ENCODE results near the gene MMP24OS.
"Not testable (repeated sequence)": the region's sequence is repeated elsewhere in the genome, so short reads cannot be mapped to it uniquely, and the experiment has no call there.

The MMP24OS gene

DNA sequence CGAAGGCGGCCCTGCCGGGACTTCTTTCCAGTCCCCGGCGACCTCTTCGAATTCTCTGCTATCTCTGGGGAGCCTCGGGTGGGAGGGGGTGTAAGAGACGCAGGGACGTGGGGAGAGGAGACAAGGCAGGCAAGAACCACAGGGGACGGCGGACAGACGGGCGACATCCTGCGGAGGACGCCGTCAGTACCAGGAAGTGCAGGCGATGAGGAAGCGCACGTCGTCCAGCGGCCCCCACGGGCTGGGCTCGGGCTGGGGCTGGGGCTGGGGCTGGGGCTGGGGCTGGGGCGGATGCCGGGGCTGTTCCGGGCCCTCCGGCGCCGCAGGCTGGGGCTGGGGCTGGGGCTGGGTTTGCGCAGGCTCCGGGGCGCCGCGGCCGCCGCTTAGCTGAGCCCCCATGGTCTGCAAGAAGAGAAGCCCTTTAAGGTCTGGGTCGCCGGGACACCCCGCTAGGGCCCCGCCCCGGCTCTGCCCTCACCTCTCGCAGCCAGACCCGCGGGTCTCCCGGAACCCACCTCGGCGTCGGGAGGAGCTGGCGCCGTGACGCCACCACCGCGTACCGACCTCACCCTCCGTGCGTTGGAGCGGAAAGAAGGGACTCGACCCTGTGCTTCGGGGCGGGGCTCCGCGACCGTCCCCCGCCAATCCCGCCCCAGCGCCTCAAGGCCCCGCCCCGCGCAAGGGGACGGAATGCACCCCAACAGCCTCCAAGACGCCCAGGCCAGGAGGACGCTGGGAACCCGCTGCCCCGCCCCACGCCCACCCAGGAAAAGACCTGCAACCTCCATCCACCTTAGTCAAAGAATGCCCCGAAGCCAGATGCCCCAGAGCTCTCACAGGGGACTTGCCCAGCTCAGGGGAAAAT lies at the start of gene MMP24OS:
Gene MMP24OS, minus strand, starts transcription at position 592 of the 865 bp plus-strand sequence. Its CDS starts 193 bp downstream, at position 399.
- peak; percentile 24 for DNase-seq

DNA sequence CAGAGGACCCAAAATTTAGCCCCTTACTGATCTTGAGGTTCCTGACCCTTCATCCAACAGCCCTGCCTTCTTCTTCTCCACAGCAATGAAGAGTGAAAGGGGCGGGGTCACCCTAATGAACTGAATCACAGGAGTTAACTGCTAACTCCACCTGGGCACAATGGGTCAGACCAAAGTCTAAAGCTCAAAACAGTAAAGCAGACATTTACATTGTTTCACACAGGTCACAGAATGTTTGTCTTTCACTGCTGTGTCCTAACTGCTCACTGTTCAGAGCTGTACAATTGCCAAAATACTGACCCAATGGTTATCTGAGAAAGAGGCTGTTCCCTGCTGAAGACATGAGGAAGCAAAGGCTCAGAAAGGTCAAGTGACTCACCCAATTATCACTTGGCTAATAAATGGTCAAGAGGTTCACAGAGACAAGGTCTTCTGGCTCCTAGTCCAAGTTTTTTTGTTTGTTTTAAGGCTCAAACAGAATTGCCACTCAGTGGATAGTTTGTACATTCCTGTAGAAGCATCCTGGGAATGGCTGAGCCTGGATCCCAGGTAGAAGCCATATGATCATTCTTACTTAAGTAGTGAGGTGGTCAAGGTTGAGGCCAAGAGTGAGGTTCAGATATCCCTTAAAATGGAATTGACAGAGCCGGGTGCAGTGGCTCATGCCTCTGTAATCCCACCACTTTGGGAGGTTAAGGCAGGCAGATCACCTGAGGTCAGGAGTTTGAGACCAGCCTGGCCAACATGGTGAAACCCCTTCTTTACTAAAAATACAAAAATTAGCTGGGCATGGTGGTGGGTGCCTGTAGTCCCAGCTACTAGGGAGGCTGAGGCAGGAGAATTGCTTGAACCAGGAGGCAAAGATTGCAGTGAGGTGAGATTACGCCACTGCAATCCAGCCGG lies 49.4 kb upstream of the MMP24OS start:
- DNase-seq, result no peak

DNA sequence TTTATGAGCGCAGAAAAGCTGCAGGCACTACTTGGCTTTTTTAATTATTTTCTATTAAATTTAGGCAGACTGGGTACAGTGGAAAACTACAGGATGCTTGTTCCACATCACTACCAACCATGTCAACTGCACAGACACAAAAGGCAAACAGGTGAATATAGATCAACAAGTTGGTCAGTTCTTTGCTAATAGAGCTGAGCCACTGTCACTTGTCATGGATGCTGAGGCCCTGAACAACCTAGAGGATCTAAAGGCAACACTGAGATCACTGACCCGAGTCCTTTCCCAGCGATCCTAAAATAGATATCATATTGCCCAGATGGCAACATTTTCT lies 48.8 kb upstream of the MMP24OS start:
- DNase-seq, result no peak

DNA sequence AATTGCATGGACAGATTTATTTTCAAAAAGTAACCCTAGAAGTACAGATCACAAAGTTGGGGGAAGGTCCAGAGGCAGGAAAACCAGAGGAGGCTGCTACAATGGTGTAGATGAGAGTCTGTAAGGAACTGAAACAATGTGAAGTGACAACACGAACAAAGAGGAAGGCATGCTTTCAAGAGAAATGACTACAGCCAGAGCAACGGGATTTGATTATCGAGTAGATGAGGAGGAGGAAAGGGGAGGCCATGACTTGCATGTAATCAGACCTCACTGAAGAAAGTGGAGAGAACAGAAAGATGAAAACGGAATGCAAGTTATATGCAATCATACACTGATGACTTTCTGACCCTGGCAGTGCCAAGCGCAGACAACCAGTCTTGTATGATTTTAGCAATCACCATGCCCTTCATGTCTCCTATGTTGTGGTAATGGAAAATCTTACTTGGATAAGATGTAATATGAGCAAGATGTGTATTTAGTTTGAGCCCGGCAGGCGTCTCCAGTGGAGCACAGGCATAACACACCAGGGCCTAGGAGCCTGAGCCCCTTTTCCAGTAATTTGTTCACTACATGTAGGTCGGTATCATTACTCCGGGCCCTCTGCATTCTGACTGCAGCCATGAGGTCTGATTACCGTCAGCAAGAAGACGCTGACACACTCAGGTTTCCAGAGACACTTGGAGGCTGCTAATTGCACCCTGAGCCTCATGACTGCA lies 48.3 kb upstream of the MMP24OS start:
- no peak for DNase-seq

GRCh38 chr20:35325401-35325800 lies 47.5 kb upstream of the MMP24OS start:
- no peak for DNase-seq

- no peak for DNase-seq
These were observed 42.6 kb upstream of the MMP24OS start for GRCh38 chr20:35320396-35321126.

- DNase-seq, result no peak
These were observed 41.9 kb upstream of the MMP24OS start for GRCh38 chr20:35319871-35320197.

DNA sequence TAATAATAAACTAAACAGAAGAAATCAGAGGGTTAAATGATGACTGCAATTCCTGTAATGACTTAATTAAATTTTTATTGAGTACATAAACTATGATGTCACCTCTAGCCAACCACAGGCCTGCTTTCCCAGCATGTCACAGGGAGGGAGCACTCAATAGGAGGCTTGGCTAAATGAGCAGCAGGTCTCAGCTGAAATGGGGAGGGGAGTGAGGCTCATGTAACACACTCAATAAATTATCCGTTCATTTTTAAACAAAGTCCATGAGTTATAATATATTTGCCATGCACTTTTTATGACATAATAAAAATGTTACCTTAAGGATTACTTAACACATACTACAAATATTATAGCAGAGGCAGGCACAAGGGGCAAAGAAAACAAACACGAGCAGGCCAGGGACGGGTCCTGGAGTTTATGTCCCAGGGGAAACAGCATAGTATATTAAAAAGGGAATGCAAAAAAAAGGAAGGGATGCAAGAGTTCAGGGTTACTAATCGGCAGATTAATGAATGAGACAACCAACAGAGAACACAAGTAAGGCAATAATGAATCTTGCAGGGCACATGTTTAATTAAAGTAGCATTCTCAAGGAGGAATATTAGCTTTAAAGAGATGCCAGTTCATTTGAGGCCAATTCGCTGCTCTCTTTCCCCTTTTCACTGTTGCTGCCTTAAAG lies 41.4 kb upstream of the MMP24OS start:
- no peak for DNase-seq

GRCh38 chr20:35318502-35319157 lies 40.7 kb upstream of the MMP24OS start:
- no peak for DNase-seq

GRCh38 chr20:35317416-35318210 lies 39.7 kb upstream of the MMP24OS start:
- no peak for DNase-seq

DNA sequence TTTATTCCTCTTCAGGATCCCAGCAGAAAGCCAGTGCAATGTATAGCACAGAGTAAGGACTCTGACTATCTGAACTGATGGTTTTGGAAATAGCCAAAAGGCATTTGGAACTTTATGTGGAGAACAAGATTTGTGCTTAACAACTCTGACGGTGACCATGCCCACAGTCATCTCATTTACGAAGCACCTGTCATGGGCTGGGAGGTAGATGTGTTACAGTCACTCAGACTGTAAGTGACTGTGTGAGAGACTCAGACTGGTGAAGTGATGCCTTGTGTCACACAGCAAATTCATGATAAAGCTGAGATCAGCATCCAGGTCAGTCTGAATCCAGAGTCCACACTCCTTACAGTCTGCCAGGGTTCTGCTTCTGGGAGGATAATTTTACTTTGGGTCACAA lies 38.2 kb upstream of the MMP24OS start:
- DNase-seq, result no peak

DNA sequence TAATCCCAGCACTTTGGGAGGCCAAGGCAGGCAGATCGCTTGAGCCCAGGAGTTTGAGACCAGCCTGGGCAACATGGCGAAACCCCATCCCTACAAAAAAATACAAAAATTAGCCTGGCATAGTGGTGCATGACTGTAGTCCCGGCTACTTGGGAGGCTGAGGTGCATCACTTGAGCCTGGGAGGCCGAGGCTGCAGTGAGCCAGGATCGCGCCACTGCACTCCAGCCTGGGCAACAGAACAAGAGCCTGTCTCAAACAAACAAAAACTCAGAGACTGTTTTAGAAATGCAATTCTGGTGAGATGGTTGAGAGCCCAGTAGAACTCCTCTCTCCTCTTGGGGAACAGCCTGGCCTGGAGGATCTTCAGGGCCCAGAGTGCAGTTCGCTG lies 37.7 kb upstream of the MMP24OS start:
- DNase-seq, result not testable (repeated sequence)

GRCh38 chr20:35314816-35315631 lies 37.1 kb upstream of the MMP24OS start:
- DNase-seq, result no peak

GRCh38 chr20:35312318-35312717 lies 34.4 kb upstream of the MMP24OS start:
- no peak for DNase-seq

DNA sequence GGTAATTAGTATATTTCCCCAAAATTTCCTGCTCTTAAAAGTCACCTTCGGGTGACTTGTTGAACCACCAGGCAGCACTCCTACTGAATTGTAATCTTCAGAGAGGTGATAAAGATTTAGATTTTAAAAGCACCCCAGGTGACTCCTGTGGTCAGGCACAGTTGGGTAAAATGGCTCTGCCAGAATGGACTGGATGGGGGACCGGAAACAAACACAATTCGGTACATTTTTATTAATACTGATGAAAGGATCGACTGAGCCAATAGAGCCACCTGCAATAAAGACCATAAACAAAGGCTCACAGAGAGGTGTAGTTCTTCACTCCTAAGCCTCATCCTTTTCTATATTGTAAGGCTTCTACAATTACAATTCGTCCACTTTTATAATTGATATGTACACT lies 33.9 kb upstream of the MMP24OS start:
- no peak for DNase-seq

DNA sequence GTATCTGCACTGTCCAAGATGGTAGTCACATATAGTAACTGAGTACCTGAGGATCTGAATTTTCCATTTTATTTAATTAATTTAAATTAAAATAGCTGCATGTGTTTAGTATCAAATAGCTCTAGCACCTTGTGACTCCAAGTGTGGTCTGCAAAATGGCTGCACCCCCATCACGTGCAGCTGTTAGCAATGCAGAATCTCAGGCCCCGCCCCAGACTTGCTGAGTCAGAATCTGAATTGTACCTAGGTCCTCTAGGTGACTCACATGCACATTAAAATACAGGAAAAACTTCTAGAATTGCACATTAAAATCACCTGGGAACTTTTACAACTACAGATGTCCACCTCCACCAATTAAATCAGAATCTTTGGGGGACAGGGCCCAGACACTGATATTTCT lies 33.5 kb upstream of the MMP24OS start:
- DNase-seq, result no peak

- peak; percentile 52 for DNase-seq
These were observed 30.0 kb upstream of the MMP24OS start for GRCh38 chr20:35307666-35308653.

- DNase-seq, result peak; percentile 22
These were observed 29.1 kb upstream of the MMP24OS start for GRCh38 chr20:35306931-35307517.
